ENCODE results near the gene KIR3DL3. TPM values are rescaled to one million over a fixed set of nuclear protein-coding genes. Genes with fewer than 3 reads are reported as not detected.
A peak's percentile ranks its signal among the peaks of the same experiment; 100 is the strongest.
"Not testable (repeated sequence)": the region's sequence is repeated elsewhere in the genome, so short reads cannot be mapped to it uniquely, and the experiment has no call there.

The KIR3DL3 gene
- polyA plus RNA-seq, 3 donors from 2014 or later, result not detected

- H3K36me3 Mint-ChIP-seq, result peaks cover 0 to 10% (median 8%) of the 10 kb centered on the region in 3 donors
- peaks cover 0 to 14% (median 9%) of the 10 kb centered on the region in 3 donors for H3K27me3 Mint-ChIP-seq (ENCODE audit: low read depth in 3 of 3)
- peaks cover 19% of the 10 kb centered on the region in 2 donors for H3K4me1 Mint-ChIP-seq
- peak overlapping the region in 1 of 6 donors; percentile 18 for H3K27ac Mint-ChIP-seq
- not testable (repeated sequence) for DNase-seq, H3K4me3 Mint-ChIP-seq, H3K9me3 Mint-ChIP-seq
Measured at GRCh38 chr19:54744080-54744479, 19.8 kb downstream of the KIR3DL3 start.

DNA sequence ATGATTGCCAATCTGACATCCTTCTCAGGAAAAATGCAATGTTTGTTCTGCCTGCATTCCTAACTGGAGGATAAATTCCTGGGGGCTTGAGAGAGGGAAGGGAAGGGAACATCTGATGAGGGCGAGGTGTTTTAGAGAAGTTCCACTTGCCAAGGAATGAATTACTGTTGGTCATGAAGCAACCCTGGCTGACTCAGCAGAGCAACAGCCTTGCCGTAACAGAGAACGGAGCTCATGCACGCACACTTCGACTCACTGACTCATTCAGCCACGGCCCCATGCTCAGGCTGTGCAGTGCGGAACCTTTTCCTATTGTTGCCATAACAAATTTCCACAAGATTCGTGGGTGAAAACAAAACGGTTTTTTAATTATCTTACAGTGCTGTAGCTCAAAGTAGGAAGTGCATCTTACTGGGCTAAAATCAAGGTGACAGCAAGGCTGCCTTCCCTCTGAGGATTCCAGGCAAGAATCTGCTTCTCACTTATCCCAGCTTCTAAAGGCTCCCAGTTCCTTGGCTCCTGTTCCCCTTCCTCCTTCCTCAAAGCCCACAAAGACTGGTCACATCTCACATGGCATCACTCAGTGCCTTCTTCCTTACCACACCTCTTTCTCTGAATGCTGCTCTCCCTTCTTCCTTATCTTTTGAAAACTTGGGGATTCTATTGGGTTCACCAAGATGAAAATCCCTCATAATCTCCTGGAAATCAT lies 23.5 kb downstream of the KIR3DL3 start:
- not testable (repeated sequence) for H3K27ac Mint-ChIP-seq; H3K4me3 Mint-ChIP-seq; H3K9me3 Mint-ChIP-seq; DNase-seq; H3K27me3 Mint-ChIP-seq (ENCODE audit: low read depth in 3 of 3)
- Mint-ChIP-seq H3K4me1 (peaks cover 9 to 10% of the 10 kb centered on the region in 2 donors), H3K36me3 (peaks cover 0 to 11% (median 10%) of the 10 kb centered on the region in 3 donors)

DNA sequence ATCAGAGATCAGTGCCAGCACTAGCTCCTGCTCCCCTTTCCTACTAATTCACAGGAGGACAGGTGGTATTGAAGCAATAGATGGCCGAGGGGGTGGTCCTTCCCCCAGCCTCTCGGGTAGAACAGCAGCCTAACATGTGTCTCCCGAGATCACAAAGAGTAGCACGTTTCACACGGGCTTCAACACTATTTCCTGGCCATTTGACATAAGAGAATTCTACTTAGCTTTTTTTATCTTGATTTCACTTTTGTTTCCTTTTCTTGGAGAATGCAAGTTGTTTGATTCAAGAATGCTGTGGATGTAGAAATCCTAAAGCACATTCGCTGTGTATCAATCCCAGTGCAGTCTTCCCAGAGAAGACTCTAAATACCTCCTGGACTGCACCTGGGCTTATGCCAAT lies 26.0 kb downstream of the KIR3DL3 start:
- H3K27ac Mint-ChIP-seq, result peak overlapping the region in 3 of 6 donors; percentile 50 to 76 (median 75)

DNA sequence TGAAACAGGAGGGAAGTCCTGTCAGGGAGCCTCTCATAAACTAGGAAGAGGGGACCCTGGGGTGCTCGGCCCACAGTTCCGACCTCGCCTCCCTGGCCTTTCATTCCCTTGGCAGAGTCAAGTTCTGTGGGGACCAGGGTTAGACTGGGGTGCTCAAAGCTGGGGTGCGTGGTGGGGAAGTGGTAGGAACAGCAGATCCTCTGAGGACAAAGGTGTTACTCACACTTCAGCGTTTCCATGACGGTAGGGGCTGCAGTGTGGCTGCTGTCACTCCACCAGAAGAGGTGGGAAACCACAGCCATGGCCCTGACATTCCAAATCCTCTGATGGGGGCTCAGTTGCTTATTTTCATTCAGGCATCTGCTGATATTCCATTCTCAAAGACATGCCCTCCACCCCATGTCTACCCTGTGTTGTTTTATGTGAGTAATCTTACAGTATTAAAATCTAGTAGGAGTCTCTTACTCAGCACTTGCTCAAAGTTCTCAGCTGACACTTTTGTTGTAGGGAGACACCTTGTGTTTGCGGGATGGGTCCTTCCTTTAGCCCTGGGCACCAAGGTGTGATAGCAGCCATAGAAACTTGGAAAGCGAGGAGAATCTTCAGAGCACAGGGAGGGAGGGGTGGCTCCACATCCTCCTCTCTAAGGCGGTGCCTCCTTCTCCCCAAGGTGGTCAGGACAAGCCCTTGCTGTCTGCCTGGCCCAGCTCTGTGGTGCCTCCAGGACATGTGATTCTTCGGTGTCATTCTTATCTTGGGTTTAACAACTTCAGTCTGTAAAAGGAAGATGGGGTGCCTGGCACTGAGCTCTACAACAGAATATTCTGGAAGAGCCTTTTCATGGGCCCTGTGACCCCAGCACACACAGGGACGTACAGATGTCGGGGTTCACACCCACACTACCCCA lies 32.2 kb downstream of the KIR3DL3 start:
- not testable (repeated sequence) for H3K9me3 Mint-ChIP-seq
- peaks cover 44 to 45% of the 10 kb centered on the region in 2 donors for H3K4me1 Mint-ChIP-seq
- peak overlapping the region; percentile 89 to 99 (median 98) for H3K27ac Mint-ChIP-seq
- DNase-seq, result peak; percentile 71 to 84 (median 83)
- peaks cover 19 to 26% (median 20%) of the 10 kb centered on the region in 3 donors for H3K27me3 Mint-ChIP-seq (ENCODE audit: low read depth in 3 of 3)
- peak overlapping the region; percentile 75 to 91 (median 85) for H3K4me3 Mint-ChIP-seq
- H3K36me3 Mint-ChIP-seq, result peaks cover 0 to 18% (median 14%) of the 10 kb centered on the region in 3 donors

More for the DNA sequence above, 26.0 kb downstream of the KIR3DL3 start:
- not testable (repeated sequence) for H3K9me3 Mint-ChIP-seq, DNase-seq
- Mint-ChIP-seq H3K4me3 (peak overlapping the region in 1 of 5 donors; percentile 17), H3K27me3 (ENCODE audit: low read depth in 3 of 3) (peaks cover 6 to 16% (median 11%) of the 10 kb centered on the region in 3 donors), H3K4me1 (peaks cover 17 to 21% of the 10 kb centered on the region in 2 donors), H3K36me3 (peaks cover 0 to 12% (median 10%) of the 10 kb centered on the region in 3 donors)

DNA sequence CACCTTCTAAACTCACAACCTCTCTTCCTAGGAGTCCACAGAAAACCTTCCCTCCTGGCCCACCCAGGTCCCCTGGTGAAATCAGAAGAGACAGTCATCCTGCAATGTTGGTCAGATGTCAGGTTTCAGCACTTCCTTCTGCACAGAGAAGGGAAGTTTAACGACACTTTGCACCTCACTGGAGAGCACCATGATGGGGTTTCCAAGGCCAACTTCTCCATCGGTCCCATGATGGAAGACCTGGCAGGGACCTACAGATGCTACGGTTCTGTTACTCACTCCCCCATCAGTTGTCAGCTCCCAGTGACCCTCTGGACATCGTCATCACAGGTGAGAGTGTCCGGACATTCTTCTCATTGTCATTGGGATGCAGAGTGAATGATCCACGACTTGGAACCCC lies 34.3 kb downstream of the KIR3DL3 start:
- Mint-ChIP-seq H3K36me3 (peaks cover 0 to 12% (median 8%) of the 10 kb centered on the region in 3 donors), H3K4me1 (peaks cover 44 to 45% of the 10 kb centered on the region in 2 donors)

GRCh38 chr19:54764219-54764618 lies 40.0 kb downstream of the KIR3DL3 start:
- not testable (repeated sequence) for H3K4me3 Mint-ChIP-seq

More for the DNA sequence above, 34.3 kb downstream of the KIR3DL3 start:
- DNase-seq, H3K9me3 Mint-ChIP-seq: not testable (repeated sequence)
- Mint-ChIP-seq H3K27me3 (ENCODE audit: low read depth in 3 of 3) (peaks cover 20 to 26% (median 20%) of the 10 kb centered on the region in 3 donors), H3K27ac (peak overlapping the region in 4 of 6 donors; percentile 19 to 96 (median 60)), H3K4me3 (peak overlapping the region in 1 of 5 donors; percentile 18)

DNA sequence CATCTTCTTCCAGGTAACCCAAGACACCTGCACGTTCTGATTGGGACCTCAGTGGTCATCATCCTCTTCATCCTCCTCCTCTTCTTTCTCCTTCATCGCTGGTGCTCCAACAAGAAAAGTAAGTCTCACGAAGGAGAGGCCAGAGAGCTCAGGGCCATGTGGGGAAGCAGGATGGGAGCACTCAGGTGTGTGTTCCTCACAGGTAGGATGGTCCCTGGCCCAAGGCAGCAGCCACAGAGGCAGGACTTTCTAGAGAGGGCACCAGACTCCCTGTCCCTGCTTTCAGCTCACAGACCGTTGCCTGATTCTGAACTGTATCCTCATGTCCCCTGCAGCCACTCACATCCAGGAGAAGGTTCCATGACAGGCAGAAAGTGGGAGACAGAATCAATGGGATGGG lies 42.2 kb downstream of the KIR3DL3 start:
- DNase-seq, H3K9me3 Mint-ChIP-seq, H3K27ac Mint-ChIP-seq, H3K4me3 Mint-ChIP-seq: not testable (repeated sequence)
- H3K4me1 Mint-ChIP-seq, result peaks cover 23 to 25% of the 10 kb centered on the region in 2 donors
- H3K36me3 Mint-ChIP-seq, result peaks cover 4 to 11% (median 11%) of the 10 kb centered on the region in 3 donors
- peaks cover 5 to 21% (median 11%) of the 10 kb centered on the region in 3 donors for H3K27me3 Mint-ChIP-seq (ENCODE audit: low read depth in 3 of 3)

More at GRCh38 chr19:54764219-54764618, 40.0 kb downstream of the KIR3DL3 start:
- H3K4me1 Mint-ChIP-seq; H3K27ac Mint-ChIP-seq; H3K9me3 Mint-ChIP-seq; DNase-seq; H3K27me3 Mint-ChIP-seq (ENCODE audit: low read depth in 3 of 3): not testable (repeated sequence)
- peaks cover 4 to 20% (median 19%) of the 10 kb centered on the region in 3 donors for H3K36me3 Mint-ChIP-seq

GRCh38 chr19:54769646-54770045 lies 45.4 kb downstream of the KIR3DL3 start, which contains the start of gene KIR2DL1:
TSS of gene KIR2DL1 (plus strand) at chr19:54769793. CDS start at chr19:54769851, 58 bp downstream.
- Mint-ChIP-seq H3K4me1 (peaks cover 37 to 43% of the 10 kb centered on the region in 2 donors), H3K4me3 (peak within 1 kb of the TSS; percentile 66 to 88 (median 72)), H3K36me3 (peaks cover 4 to 24% (median 14%) of the 10 kb centered on the region in 3 donors), H3K27ac (peak within 1 kb of the TSS; percentile 87 to 98 (median 92)), H3K27me3 (ENCODE audit: low read depth in 3 of 3) (peaks cover 11 to 27% (median 11%) of the 10 kb centered on the region in 3 donors)
- peak in 2 of 3 donors; percentile 52 to 67 for DNase-seq
- H3K9me3 Mint-ChIP-seq, result not testable (repeated sequence)

- H3K4me3 Mint-ChIP-seq, result peak overlapping the region; percentile 66 to 88 (median 75)
- H3K9me3 Mint-ChIP-seq, DNase-seq: not testable (repeated sequence)
- H3K36me3 Mint-ChIP-seq, result peaks cover 4 to 23% (median 7%) of the 10 kb centered on the region in 3 donors
- peak overlapping the region; percentile 87 to 98 (median 92) for H3K27ac Mint-ChIP-seq
- H3K4me1 Mint-ChIP-seq, result peaks cover 37 to 43% of the 10 kb centered on the region in 2 donors
- H3K27me3 Mint-ChIP-seq (ENCODE audit: low read depth in 3 of 3), result peaks cover 11 to 27% (median 14%) of the 10 kb centered on the region in 3 donors
Measured at GRCh38 chr19:54770511-54770910, 46.3 kb downstream of the KIR3DL3 start.

DNA sequence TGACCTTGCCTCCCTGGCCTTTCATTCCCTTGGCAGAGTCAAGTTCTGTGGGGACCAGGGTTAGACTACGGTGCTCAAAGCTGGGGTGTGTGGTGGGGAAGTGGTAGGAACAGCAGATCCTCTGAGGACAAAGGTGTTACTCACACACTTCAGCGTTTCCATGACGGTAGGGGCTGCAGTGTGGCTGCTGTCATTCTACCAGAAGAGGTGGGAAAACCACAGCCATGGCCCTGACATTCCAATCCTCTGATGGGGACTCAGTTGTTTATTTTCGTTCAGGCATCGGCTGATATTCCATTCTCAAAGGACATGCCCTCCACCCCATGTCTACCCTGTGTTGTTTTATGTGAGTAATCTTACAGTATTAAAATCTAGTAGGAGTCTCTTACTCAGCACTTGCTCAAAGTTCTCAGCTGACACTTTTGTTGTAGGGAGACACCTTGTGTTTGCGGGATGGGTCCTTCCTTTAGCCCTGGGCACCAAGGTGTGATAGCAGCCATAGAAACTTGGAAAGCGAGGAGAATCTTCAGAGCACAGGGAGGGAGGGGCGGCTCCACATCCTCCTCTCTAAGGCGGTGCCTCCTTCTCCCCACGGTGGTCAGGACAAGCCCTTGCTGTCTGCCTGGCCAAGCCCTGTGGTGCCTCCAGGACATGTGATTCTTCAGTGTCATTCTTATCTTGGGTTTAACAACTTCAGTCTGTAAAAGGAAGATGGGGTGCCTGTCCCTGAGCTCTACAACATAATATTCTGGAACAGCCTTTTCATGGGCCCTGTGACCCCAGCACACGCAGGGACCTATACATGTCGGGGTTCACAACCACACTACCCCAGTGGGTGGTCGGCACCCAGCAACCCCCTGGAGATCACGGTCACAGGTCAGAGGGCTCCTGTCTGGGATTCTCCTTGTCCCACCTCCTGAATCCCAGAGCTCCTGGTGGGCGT lies 47.0 kb downstream of the KIR3DL3 start:
- Mint-ChIP-seq H3K27ac (peak overlapping the region; percentile 87 to 98 (median 92)), H3K36me3 (peaks cover 4 to 23% (median 7%) of the 10 kb centered on the region in 3 donors), H3K27me3 (ENCODE audit: low read depth in 3 of 3) (peaks cover 11 to 27% (median 13%) of the 10 kb centered on the region in 3 donors), H3K4me3 (peak overlapping the region; percentile 66 to 88 (median 75)), H3K4me1 (peaks cover 37 to 43% of the 10 kb centered on the region in 2 donors)
- H3K9me3 Mint-ChIP-seq, result not testable (repeated sequence)
- peak; percentile 76 to 77 (median 77) for DNase-seq

DNA sequence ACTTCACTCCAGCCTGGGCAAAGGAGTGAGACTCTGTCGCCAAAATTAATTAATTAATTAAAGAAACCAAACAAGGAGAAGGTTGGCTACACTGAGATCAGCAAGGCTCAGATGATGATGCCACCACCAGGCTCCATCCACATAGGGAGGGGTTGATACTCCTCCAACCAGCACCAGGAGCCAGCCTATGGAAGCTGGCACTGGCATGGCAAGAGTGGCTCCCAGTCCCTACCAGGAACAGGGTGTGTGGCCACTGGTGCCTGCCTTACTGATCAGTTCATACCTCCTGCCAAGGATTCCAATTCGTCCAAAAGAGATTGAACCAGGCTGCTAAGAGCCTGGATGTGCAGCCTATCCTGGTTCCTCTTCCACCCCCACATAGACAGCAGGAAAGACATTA lies 48.4 kb downstream of the KIR3DL3 start:
- H3K9me3 Mint-ChIP-seq, DNase-seq, H3K4me3 Mint-ChIP-seq: not testable (repeated sequence)
- peaks cover 9 to 26% (median 15%) of the 10 kb centered on the region in 3 donors for H3K27me3 Mint-ChIP-seq (ENCODE audit: low read depth in 3 of 3)
- H3K27ac Mint-ChIP-seq, result peak overlapping the region in 5 of 6 donors; percentile 10 to 87 (median 54)
- peaks cover under 1 to 16% (median 4%) of the 10 kb centered on the region in 3 donors for H3K36me3 Mint-ChIP-seq
- peaks cover 38 to 43% of the 10 kb centered on the region in 2 donors for H3K4me1 Mint-ChIP-seq

DNA sequence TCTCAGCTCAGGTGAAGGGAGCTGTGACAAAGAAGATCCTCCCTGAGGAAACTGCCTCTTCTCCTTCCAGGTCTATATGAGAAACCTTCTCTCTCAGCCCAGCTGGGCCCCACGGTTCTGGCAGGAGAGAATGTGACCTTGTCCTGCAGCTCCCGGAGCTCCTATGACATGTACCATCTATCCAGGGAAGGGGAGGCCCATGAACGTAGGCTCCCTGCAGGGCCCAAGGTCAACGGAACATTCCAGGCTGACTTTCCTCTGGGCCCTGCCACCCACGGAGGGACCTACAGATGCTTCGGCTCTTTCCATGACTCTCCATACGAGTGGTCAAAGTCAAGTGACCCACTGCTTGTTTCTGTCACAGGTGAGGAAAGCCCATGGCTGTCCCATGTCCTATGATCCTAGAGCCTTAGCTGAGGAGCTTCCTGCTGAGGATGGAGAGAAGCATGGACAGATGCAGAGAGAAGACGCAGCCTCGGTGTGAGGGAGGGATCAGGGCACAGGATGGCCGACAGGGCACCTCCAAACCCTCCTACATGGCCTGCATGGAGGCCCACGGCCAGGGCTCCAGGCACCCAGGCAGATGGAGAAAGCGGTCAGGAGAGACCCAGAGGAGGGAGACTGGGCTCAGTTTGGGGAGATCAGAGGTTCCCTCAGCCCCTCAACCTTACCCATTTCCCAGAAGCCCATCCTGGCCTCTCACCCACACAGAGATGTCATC lies 51.0 kb downstream of the KIR3DL3 start:
- H3K9me3 Mint-ChIP-seq, result not testable (repeated sequence)
- Mint-ChIP-seq H3K4me1 (peaks cover 27 to 31% of the 10 kb centered on the region in 2 donors), H3K27me3 (ENCODE audit: low read depth in 3 of 3) (peaks cover 11 to 18% (median 12%) of the 10 kb centered on the region in 3 donors)

More for the DNA sequence above, 51.0 kb downstream of the KIR3DL3 start:
- H3K36me3 Mint-ChIP-seq, result peaks cover 0 to 20% (median 4%) of the 10 kb centered on the region in 3 donors
- peak overlapping the region in 4 of 6 donors; percentile 3 to 53 (median 18) for H3K27ac Mint-ChIP-seq
- H3K4me3 Mint-ChIP-seq, DNase-seq: not testable (repeated sequence)

Data from immature natural killer cell (primary cell).